ENCODE measurements around the gene SLC5A5.
A peak's percentile ranks its signal among the peaks of the same experiment; 100 is the strongest.

The SLC5A5 gene

GRCh38 chr19:17859533-17860330 is 12.0 kb upstream of the SLC5A5 start, which contains the start of gene RPL18A (continued):
- TF ChIP-seq ZNF211 (tag by site-specific recombination; IDR thresholded peaks at IDR 0.05; ENCODE audit: low read depth) = no peak
- TF ChIP-seq BCL11A (tag by site-specific recombination; IDR thresholded peaks at IDR 0.05; ENCODE audit: low read depth) = no peak
- TF ChIP-seq ZNF311 (tag by site-specific recombination; IDR thresholded peaks at IDR 0.05; ENCODE audit: borderline replicate concordance) = no peak
- peak; percentile 95 for TF ChIP-seq ZNF580 (tag by site-specific recombination; IDR thresholded peaks at IDR 0.05)
- TF ChIP-seq IKZF3 (tag by site-specific recombination; IDR thresholded peaks at IDR 0.05) = no peak
- no peak for TF ChIP-seq ATF2 (tag by site-specific recombination; IDR thresholded peaks at IDR 0.05; ENCODE audit: low read depth)
- no peak for TF ChIP-seq MYNN (tag by site-specific recombination; IDR thresholded peaks at IDR 0.05; ENCODE audit: borderline replicate concordance)
- no peak for TF ChIP-seq BCL11B (tag by site-specific recombination; IDR thresholded peaks at IDR 0.05; ENCODE audit: low read depth)
- peak; percentile 97 for TF ChIP-seq PBX3 (CRISPR knock-in tag; IDR thresholded peaks at IDR 0.05)
- TF ChIP-seq KLF17 (tag by site-specific recombination; IDR thresholded peaks at IDR 0.05) = peak; percentile 68
- TF ChIP-seq ZNF24 (tag by site-specific recombination; IDR thresholded peaks at IDR 0.05) = 0 out of 2 replicates have a peak, but pooled peaks have one; percentile 13
- no peak for TF ChIP-seq ZNF26 (tag by site-specific recombination; IDR thresholded peaks at IDR 0.05)
- peak; percentile 93 for TF ChIP-seq YY1 (tag by site-specific recombination; IDR thresholded peaks at IDR 0.05)
- TF ChIP-seq ZNF341 (tag by site-specific recombination; IDR thresholded peaks at IDR 0.05; ENCODE audit: low read depth) = no peak
- peak; percentile 71 for TF ChIP-seq GLIS1 (tag by site-specific recombination; IDR thresholded peaks at IDR 0.05)
- peak; percentile 72 for TF ChIP-seq KLF8 (tag by site-specific recombination; IDR thresholded peaks at IDR 0.05)
- TF ChIP-seq ZNF423 (tag by site-specific recombination; IDR thresholded peaks at IDR 0.05) = no peak
- TF ChIP-seq ZNF184 (tag by site-specific recombination; IDR thresholded peaks at IDR 0.05) = no peak
- no peak for TF ChIP-seq HIC1 (tag by site-specific recombination; IDR thresholded peaks at IDR 0.05)
- TF ChIP-seq ZSCAN5A (tag by site-specific recombination; IDR thresholded peaks at IDR 0.05) = no peak
- no peak for TF ChIP-seq ZNF792 (tag by site-specific recombination; IDR thresholded peaks at IDR 0.05)
- TF ChIP-seq ZNF121 (tag by site-specific recombination; IDR thresholded peaks at IDR 0.05) = no peak
- no peak for TF ChIP-seq ZNF514 (tag by site-specific recombination; IDR thresholded peaks at IDR 0.05)
- TF ChIP-seq ZNF530 (tag by site-specific recombination; IDR thresholded peaks at IDR 0.05; ENCODE audit: low read depth) = no peak
- peak; percentile 78; the same call in 1 of the 2 replicates for TF ChIP-seq ZNF324 (tag by site-specific recombination; IDR thresholded peaks at IDR 0.05)
- TF ChIP-seq EGR2 (tag by site-specific recombination; IDR thresholded peaks at IDR 0.05; ENCODE audit: low read depth) = no peak; the same call in 1 of the 2 replicates
- TF ChIP-seq TSHZ1 (tag by site-specific recombination; IDR thresholded peaks at IDR 0.05; ENCODE audit: borderline replicate concordance) = no peak
